ENCODE results near the gene MGAT4B.
A peak's percentile ranks its signal among the peaks of the same experiment; 100 is the strongest.

MGAT4B gene

GRCh38 chr5:179797741-179798140 is 8.9 kb downstream of the MGAT4B start:
- no peak overlapping the region for H3K4ac ChIP-seq (ENCODE audit: low read depth, low read length)
- H3K79me2 ChIP-seq (ENCODE audit: control insufficient read depth, insufficient read depth, low read length, poor library complexity), result peaks cover 4% of the 10 kb centered on the region
- no peak overlapping the region for H3K23ac ChIP-seq (ENCODE audit: low read length)
- no peaks in the 10 kb centered on the region for H3K27me3 ChIP-seq (ENCODE audit: insufficient read depth, low read length)
- no peak overlapping the region for H3K4me3 ChIP-seq (ENCODE audit: low read depth, low read length)
- no peak for DNase-seq
- peaks cover 8 to 15% of the 10 kb centered on the region in 2 experiments for H3K4me1 ChIP-seq (ENCODE audit: control insufficient read depth in 1 of 2, insufficient read depth in 2 of 2, low read length in 2 of 2)
- no peak overlapping the region for H2BK120ac ChIP-seq (ENCODE audit: insufficient read depth, low read length, poor library complexity)
- H4K91ac ChIP-seq (ENCODE audit: low read depth, low read length), result no peak overlapping the region
- H3K18ac ChIP-seq (ENCODE audit: low read length), result no peak overlapping the region
- H4K12ac ChIP-seq (ENCODE audit: low read depth, low read length), result no peak overlapping the region
- peaks cover 7% of the 10 kb centered on the region for H3K79me1 ChIP-seq (ENCODE audit: low read length)
- H2BK12ac ChIP-seq (ENCODE audit: low read length), result no peak overlapping the region
- H3K14ac ChIP-seq (ENCODE audit: low read length), result no peak overlapping the region
- no peak overlapping the region for H3K4me2 ChIP-seq (ENCODE audit: low read length)
- H3K27ac ChIP-seq (ENCODE audit: low read depth, low read length), result no peak overlapping the region
- H3K9me3 ChIP-seq (ENCODE audit: insufficient read depth, low read depth, low read length), result no peaks in the 10 kb centered on the region
- no CpG with 5 or more reads among the region's 30 CpGs for WGBS (ENCODE audit: extremely low coverage, insufficient coverage, insufficient read length)
- no peak overlapping the region for H2AK5ac ChIP-seq (ENCODE audit: low read length)
- no peak overlapping the region for H2AFZ ChIP-seq (ENCODE audit: insufficient read depth, low read length, poor library complexity)
- no peak overlapping the region for H2BK5ac ChIP-seq (ENCODE audit: low read depth, low read length, poor library complexity)
- no peak overlapping the region for H4K8ac ChIP-seq (ENCODE audit: low read depth, low read length)
- peaks cover 56 to 57% of the 10 kb centered on the region in 2 experiments for H3K36me3 ChIP-seq (ENCODE audit: control insufficient read depth in 1 of 2, insufficient read depth in 2 of 2, low read length in 2 of 2)
- H3K9ac ChIP-seq (ENCODE audit: low read length), result no peak overlapping the region

- H4K8ac ChIP-seq (ENCODE audit: low read depth, low read length), result peak overlapping the region; percentile 41
- WGBS (ENCODE audit: extremely low coverage, insufficient coverage, insufficient read length), result no CpG with 5 or more reads among the region's 21 CpGs
Observed at GRCh38 chr5:179796877-179797608, 9.6 kb downstream of the MGAT4B start.

GRCh38 chr5:179795863-179796833 is 10.5 kb downstream of the MGAT4B start:
- Histone ChIP-seq H3K79me2 (ENCODE audit: control insufficient read depth, insufficient read depth, low read length, poor library complexity) (peaks cover 4% of the 10 kb centered on the region), H2BK120ac (ENCODE audit: insufficient read depth, low read length, poor library complexity) (peak overlapping the region; percentile 41), H3K4me2 (ENCODE audit: low read length) (peak overlapping the region; percentile 91), H3K18ac (ENCODE audit: low read length) (peak overlapping the region; percentile 89), H3K14ac (ENCODE audit: low read length) (peak overlapping the region; percentile 91), H2AK5ac (ENCODE audit: low read length) (peak overlapping the region; percentile 72), H3K4ac (ENCODE audit: low read depth, low read length) (peak overlapping the region; percentile 25), H4K8ac (ENCODE audit: low read depth, low read length) (peak overlapping the region; percentile 81), H3K4me3 (ENCODE audit: low read depth, low read length) (peak overlapping the region; percentile 78), H3K79me1 (ENCODE audit: low read length) (peaks cover 7% of the 10 kb centered on the region), H4K12ac (ENCODE audit: low read depth, low read length) (peak overlapping the region; percentile 85), H3K27me3 (ENCODE audit: insufficient read depth, low read length) (no peaks in the 10 kb centered on the region), H2BK12ac (ENCODE audit: low read length) (no peak overlapping the region), H2AFZ (ENCODE audit: insufficient read depth, low read length, poor library complexity) (peak overlapping the region; percentile 77), H3K36me3 (ENCODE audit: control insufficient read depth in 1 of 2, insufficient read depth in 2 of 2, low read length in 2 of 2) (peaks cover 42 to 45% of the 10 kb centered on the region in 2 experiments), H3K9me3 (ENCODE audit: insufficient read depth, low read depth, low read length) (no peaks in the 10 kb centered on the region), H2BK5ac (ENCODE audit: low read depth, low read length, poor library complexity) (peak overlapping the region; percentile 43), H3K4me1 (ENCODE audit: control insufficient read depth in 1 of 2, insufficient read depth in 2 of 2, low read length in 2 of 2) (peaks cover 8 to 15% of the 10 kb centered on the region in 2 experiments), H4K91ac (ENCODE audit: low read depth, low read length) (peak overlapping the region; percentile 82), H3K27ac (ENCODE audit: low read depth, low read length) (peak overlapping the region; percentile 68), H3K23ac (ENCODE audit: low read length) (no peak overlapping the region), H3K9ac (ENCODE audit: low read length) (peak overlapping the region; percentile 63)
- no CpG with 5 or more reads among the region's 113 CpGs for WGBS (ENCODE audit: extremely low coverage, insufficient coverage, insufficient read length)
- DNase-seq, result peak; percentile 91 to 94

More at GRCh38 chr5:179796877-179797608, 9.6 kb downstream of the MGAT4B start:
- H3K4me1 ChIP-seq (ENCODE audit: control insufficient read depth in 1 of 2, insufficient read depth in 2 of 2, low read length in 2 of 2), result peaks cover 8 to 15% of the 10 kb centered on the region in 2 experiments
- peaks cover 4% of the 10 kb centered on the region for H3K79me2 ChIP-seq (ENCODE audit: control insufficient read depth, insufficient read depth, low read length, poor library complexity)
- peak overlapping the region; percentile 34 for H4K12ac ChIP-seq (ENCODE audit: low read depth, low read length)
- no peak overlapping the region for H2AFZ ChIP-seq (ENCODE audit: insufficient read depth, low read length, poor library complexity)
- peak overlapping the region; percentile 8 for H3K14ac ChIP-seq (ENCODE audit: low read length)
- H3K9ac ChIP-seq (ENCODE audit: low read length), result no peak overlapping the region
- H3K27ac ChIP-seq (ENCODE audit: low read depth, low read length), result peak overlapping the region; percentile 65
- no peak overlapping the region for H2BK120ac ChIP-seq (ENCODE audit: insufficient read depth, low read length, poor library complexity)
- no peaks in the 10 kb centered on the region for H3K27me3 ChIP-seq (ENCODE audit: insufficient read depth, low read length)
- no peak for DNase-seq
- no peak overlapping the region for H3K4ac ChIP-seq (ENCODE audit: low read depth, low read length)
- peaks cover 49 to 52% of the 10 kb centered on the region in 2 experiments for H3K36me3 ChIP-seq (ENCODE audit: control insufficient read depth in 1 of 2, insufficient read depth in 2 of 2, low read length in 2 of 2)
- H2BK12ac ChIP-seq (ENCODE audit: low read length), result no peak overlapping the region
- peak overlapping the region; percentile 25 for H4K91ac ChIP-seq (ENCODE audit: low read depth, low read length)
- H2AK5ac ChIP-seq (ENCODE audit: low read length), result no peak overlapping the region
- no peak overlapping the region for H3K4me3 ChIP-seq (ENCODE audit: low read depth, low read length)
- H3K79me1 ChIP-seq (ENCODE audit: low read length), result peaks cover 7% of the 10 kb centered on the region
- H3K4me2 ChIP-seq (ENCODE audit: low read length), result peak overlapping the region; percentile 82
- H3K9me3 ChIP-seq (ENCODE audit: insufficient read depth, low read depth, low read length), result no peaks in the 10 kb centered on the region
- no peak overlapping the region for H2BK5ac ChIP-seq (ENCODE audit: low read depth, low read length, poor library complexity)
- peak overlapping the region; percentile 51 for H3K18ac ChIP-seq (ENCODE audit: low read length)
- no peak overlapping the region for H3K23ac ChIP-seq (ENCODE audit: low read length)

Data from trophoblast cell (in vitro differentiated cells and primary cell).